RWPE1 (cell line): ENCODE measurements around the gene VSTM4.

Experiments used
- CTCF ChIA-PET: fragments of 350-600 bp; sonication (Branson Sonifier 250); formaldehyde crosslinking; extraction: SDS; loops from one replicate; lab custom pipeline; 2021; lab: Yijun Ruan, JAX
- POLR2A ChIA-PET: fragments of 400-600 bp; formaldehyde crosslinking; extraction: SDS; loops from one replicate; lab custom pipeline; 2020; ENCODE audit warnings: antibody characterized with exemption; ENCODE audit not compliant: low non-redundant PET; lab: Yijun Ruan, JAX
- DNase-seq: peaks from one replicate; pipeline ENCODE4 v3.0.0; 2012; ENCODE audit warnings: low spot score
- H3K27ac ChIP-seq: fragments of 450-650 bp; 2 replicates; pipeline ENCODE4 v1.5.1; 2017
- CTCF ChIP-seq: fragments of 450-650 bp; conservative IDR thresholded peaks from 2 replicates; pipeline ENCODE4 v1.5.1; 2017; ENCODE audit warnings: low read depth, mild to moderate bottlenecking

VSTM4 gene

GRCh38 chr10:49040601-49041000, 74.7 kb downstream of the VSTM4 start:
- no peak for TF ChIP-seq CTCF
- no peak for DNase-seq
- ChIA-PET POLR2A (no interaction called here), CTCF (no interaction called here)
- H3K27ac ChIP-seq: no peak overlapping the region

- POLR2A ChIA-PET: no interaction called here
- TF ChIP-seq CTCF: no peak
Measured at GRCh38 chr10:49039409-49039808, 75.9 kb downstream of the VSTM4 start.

GRCh38 chr10:49038711-49039110, 76.6 kb downstream of the VSTM4 start:
- no peak for DNase-seq
- H3K27ac ChIP-seq: no peak overlapping the region
- ChIA-PET POLR2A (no interaction called here), CTCF (no interaction called here)
- TF ChIP-seq CTCF: no peak

More at GRCh38 chr10:49039409-49039808, 75.9 kb downstream of the VSTM4 start:
- H3K27ac ChIP-seq: no peak overlapping the region
- CTCF ChIA-PET: no interaction called here
- DNase-seq: no peak

- DNase-seq: no peak
- no peak for TF ChIP-seq CTCF
- ChIA-PET POLR2A (no interaction called here), CTCF (no interaction called here)
- H3K27ac ChIP-seq: no peak overlapping the region
Measured at GRCh38 chr10:49037187-49037586, 78.1 kb downstream of the VSTM4 start.

GRCh38 chr10:49036638-49037037, 78.7 kb downstream of the VSTM4 start:
- ChIA-PET POLR2A (no interaction called here), CTCF (no interaction called here)
- TF ChIP-seq CTCF: no peak
- DNase-seq: no peak
- H3K27ac ChIP-seq: no peak overlapping the region

- DNase-seq: no peak
- H3K27ac ChIP-seq: no peak overlapping the region
- ChIA-PET POLR2A (no interaction called here), CTCF (no interaction called here)
- no peak for TF ChIP-seq CTCF
Measured at GRCh38 chr10:49035920-49036319, 79.4 kb downstream of the VSTM4 start.

GRCh38 chr10:49034925-49035324, 80.4 kb downstream of the VSTM4 start:
- no peak for DNase-seq
- no peak for TF ChIP-seq CTCF
- CTCF ChIA-PET: no interaction called here
- POLR2A ChIA-PET: no interaction called here
- no peak overlapping the region for H3K27ac ChIP-seq
